ENCODE results near the gene SDS.

- no peak for TF ChIP-seq EZH2 (IDR thresholded peaks at IDR 0.05; ENCODE audit: borderline replicate concordance, low read depth, low read length, severe bottlenecking)
- no peak for TF ChIP-seq POLR2A (IDR thresholded peaks at IDR 0.05; ENCODE audit: low read depth, low read length)
- TF ChIP-seq CTCF (IDR thresholded peaks at IDR 0.05; ENCODE audit: extremely low read depth in 1 of 2, insufficient read depth in 1 of 2, low read depth in 1 of 2, low read length in 2 of 2) = no peak
- no peak for TF ChIP-seq POLR2AphosphoS5 (IDR thresholded peaks at IDR 0.05; ENCODE audit: insufficient read depth, low read depth, low read length)
These were observed 52.6 kb downstream of the SDS start for GRCh38 chr12:113351089-113351488.
